ENCODE results near the gene CBY3. TPM values are rescaled to one million over a fixed set of nuclear protein-coding genes. Genes with fewer than 3 reads are reported as not detected.
"Not testable (repeated sequence)": the region's sequence is repeated elsewhere in the genome, so short reads cannot be mapped to it uniquely, and the experiment has no call there.

CBY3 gene
- polyA plus RNA-seq, 1 of the 3 experiments (the other 2 are of a cell fraction) = not detected

DNA sequence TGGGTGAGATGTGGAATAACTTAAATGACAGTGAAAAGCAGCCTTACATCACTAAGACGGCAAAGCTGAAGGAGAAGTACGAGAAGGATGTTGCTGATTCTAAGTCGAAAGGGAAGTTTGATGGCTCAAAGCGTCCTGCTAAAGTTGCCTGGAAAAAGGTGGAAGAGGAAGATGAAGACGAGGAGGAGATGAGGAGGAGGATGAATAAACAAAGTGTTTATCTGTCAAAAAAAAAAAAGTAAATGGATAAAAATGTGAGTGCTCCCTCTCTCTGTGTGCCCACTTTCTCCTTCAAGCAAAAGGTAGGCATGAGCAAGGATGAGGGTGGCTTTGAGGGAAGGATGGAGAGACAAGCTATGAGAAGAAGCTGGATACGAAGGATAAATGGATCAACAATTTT lies 13.7 kb upstream of the CBY3 start:
- Histone ChIP-seq H3F3A (replicated peaks; ENCODE audit: insufficient read depth) (peaks cover 17% of the 10 kb centered on the region), H4K20me1 (ENCODE audit: insufficient read depth) (no peaks in the 10 kb centered on the region; the same call in 1 of the 2 replicates), H3K4me2 (no peak overlapping the region), H3K36me3 (replicated peaks in 1 of 2; ENCODE audit: control insufficient read depth in 1 of 2, insufficient read depth in 2 of 2, low read length in 1 of 2) (no peaks in the 10 kb centered on the region), H3K79me2 (ENCODE audit: insufficient read depth) (peaks cover 26% of the 10 kb centered on the region), H3K9ac (no peak overlapping the region), H3K27me3 (ENCODE audit: insufficient read depth) (no peaks in the 10 kb centered on the region), H2AFZ (ENCODE audit: low read depth) (no peak overlapping the region), H3K9me3 (no peaks in the 10 kb centered on the region), H3K27ac (ENCODE audit: low read depth in 2 of 2, low read length in 1 of 2) (no peak overlapping the region), H3K9me2 (no peaks in the 10 kb centered on the region), H3K4me1 (ENCODE audit: control insufficient read depth in 1 of 2, insufficient read depth in 2 of 2, low read depth in 1 of 2, low read length in 1 of 2) (peaks cover 0 to 4% of the 10 kb centered on the region in 2 experiments; a peak in 1 of 4 replicates), H3K4me3 (ENCODE audit: low read depth in 2 of 2, low read length in 1 of 2) (no peak overlapping the region)
- no peak for DNase-seq
- POLR2A ChIA-PET = no interaction called here
- TF ChIP-seq, protein P1, sequence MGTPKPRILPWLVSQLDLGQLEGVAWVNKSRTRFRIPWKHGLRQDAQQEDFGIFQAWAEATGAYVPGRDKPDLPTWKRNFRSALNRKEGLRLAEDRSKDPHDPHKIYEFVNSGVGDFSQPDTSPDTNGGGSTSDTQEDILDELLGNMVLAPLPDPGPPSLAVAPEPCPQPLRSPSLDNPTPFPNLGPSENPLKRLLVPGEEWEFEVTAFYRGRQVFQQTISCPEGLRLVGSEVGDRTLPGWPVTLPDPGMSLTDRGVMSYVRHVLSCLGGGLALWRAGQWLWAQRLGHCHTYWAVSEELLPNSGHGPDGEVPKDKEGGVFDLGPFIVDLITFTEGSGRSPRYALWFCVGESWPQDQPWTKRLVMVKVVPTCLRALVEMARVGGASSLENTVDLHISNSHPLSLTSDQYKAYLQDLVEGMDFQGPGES (IDR thresholded peaks at IDR 0.05; ENCODE audit: low read depth, low read length) = no peak
- WGBS (ENCODE audit: low lambda C conversion rate) = 97% methylated on average over 6 of the region's 6 CpGs
- CTCF ChIA-PET = interaction anchor here (1.1 to 1.8 kb wide), 2 partner anchors 9 to 107 kb away, joined by 3 to 4 read pairs; no protein-coding TSS in a partner anchor

- DNase-seq; H2AFZ ChIP-seq (ENCODE audit: low read depth); H3K36me3 ChIP-seq (replicated peaks in 1 of 2; ENCODE audit: control insufficient read depth in 1 of 2, insufficient read depth in 2 of 2, low read length in 1 of 2); H3K27me3 ChIP-seq (ENCODE audit: insufficient read depth); H3K4me1 ChIP-seq (ENCODE audit: control insufficient read depth in 1 of 2, insufficient read depth in 2 of 2, low read depth in 1 of 2, low read length in 1 of 2); H3K9me3 ChIP-seq; H3K9me2 ChIP-seq; H3K4me2 ChIP-seq; POLR2A ChIA-PET; H4K20me1 ChIP-seq (ENCODE audit: insufficient read depth); H3K9ac ChIP-seq; H3F3A ChIP-seq (replicated peaks; ENCODE audit: insufficient read depth); H3K4me3 ChIP-seq (ENCODE audit: low read depth in 2 of 2, low read length in 1 of 2); H3K79me2 ChIP-seq (ENCODE audit: insufficient read depth); H3K27ac ChIP-seq (ENCODE audit: low read depth in 2 of 2, low read length in 1 of 2): not testable (repeated sequence)
- 81% methylated on average over 8 of the region's 9 CpGs for WGBS (ENCODE audit: low lambda C conversion rate)
- CTCF ChIA-PET = interaction anchor here (0.9 kb wide), 1 partner anchor 9 kb away, joined by 3 read pairs; the partner anchor contains the start of gene CBY3
Measured at GRCh38 chr5:179689212-179689611, 8.4 kb upstream of the CBY3 start.

GRCh38 chr5:179680014-179680779 lies 637 bp downstream of the CBY3 start:
- ChIA-PET CTCF (interaction anchor here (0.8 to 1.9 kb wide), 6 partner anchors 9 to 122 kb away, joined by 3 to 7 read pairs (median 3); partner anchors contain the start of gene HNRNPH1), POLR2A (interaction anchor here (1.8 kb wide), 1 partner anchor 56 kb away, joined by 6 read pairs; the partner anchor contains the start of gene HNRNPH1)
- peaks cover 3% of the 10 kb centered on the region for H3F3A ChIP-seq (replicated peaks; ENCODE audit: insufficient read depth)
- DNase-seq = no peak
- WGBS (ENCODE audit: low lambda C conversion rate) = 98% methylated on average over 9 of the region's 9 CpGs
- H4K20me1 ChIP-seq (ENCODE audit: insufficient read depth) = no peaks in the 10 kb centered on the region
- peaks cover 8 to 11% of the 10 kb centered on the region in 2 experiments; a peak in 2 of 4 replicates for H3K4me1 ChIP-seq (ENCODE audit: control insufficient read depth in 1 of 2, insufficient read depth in 2 of 2, low read depth in 1 of 2, low read length in 1 of 2)
- H3K27me3 ChIP-seq (ENCODE audit: insufficient read depth) = no peaks in the 10 kb centered on the region
- H3K27ac ChIP-seq (ENCODE audit: low read depth in 2 of 2, low read length in 1 of 2) = no peak overlapping the region
- peaks cover 22% of the 10 kb centered on the region for H3K79me2 ChIP-seq (ENCODE audit: insufficient read depth)
- H3K4me3 ChIP-seq (ENCODE audit: low read depth in 2 of 2, low read length in 1 of 2) = no peak overlapping the region
- TF ChIP-seq, protein P2, sequence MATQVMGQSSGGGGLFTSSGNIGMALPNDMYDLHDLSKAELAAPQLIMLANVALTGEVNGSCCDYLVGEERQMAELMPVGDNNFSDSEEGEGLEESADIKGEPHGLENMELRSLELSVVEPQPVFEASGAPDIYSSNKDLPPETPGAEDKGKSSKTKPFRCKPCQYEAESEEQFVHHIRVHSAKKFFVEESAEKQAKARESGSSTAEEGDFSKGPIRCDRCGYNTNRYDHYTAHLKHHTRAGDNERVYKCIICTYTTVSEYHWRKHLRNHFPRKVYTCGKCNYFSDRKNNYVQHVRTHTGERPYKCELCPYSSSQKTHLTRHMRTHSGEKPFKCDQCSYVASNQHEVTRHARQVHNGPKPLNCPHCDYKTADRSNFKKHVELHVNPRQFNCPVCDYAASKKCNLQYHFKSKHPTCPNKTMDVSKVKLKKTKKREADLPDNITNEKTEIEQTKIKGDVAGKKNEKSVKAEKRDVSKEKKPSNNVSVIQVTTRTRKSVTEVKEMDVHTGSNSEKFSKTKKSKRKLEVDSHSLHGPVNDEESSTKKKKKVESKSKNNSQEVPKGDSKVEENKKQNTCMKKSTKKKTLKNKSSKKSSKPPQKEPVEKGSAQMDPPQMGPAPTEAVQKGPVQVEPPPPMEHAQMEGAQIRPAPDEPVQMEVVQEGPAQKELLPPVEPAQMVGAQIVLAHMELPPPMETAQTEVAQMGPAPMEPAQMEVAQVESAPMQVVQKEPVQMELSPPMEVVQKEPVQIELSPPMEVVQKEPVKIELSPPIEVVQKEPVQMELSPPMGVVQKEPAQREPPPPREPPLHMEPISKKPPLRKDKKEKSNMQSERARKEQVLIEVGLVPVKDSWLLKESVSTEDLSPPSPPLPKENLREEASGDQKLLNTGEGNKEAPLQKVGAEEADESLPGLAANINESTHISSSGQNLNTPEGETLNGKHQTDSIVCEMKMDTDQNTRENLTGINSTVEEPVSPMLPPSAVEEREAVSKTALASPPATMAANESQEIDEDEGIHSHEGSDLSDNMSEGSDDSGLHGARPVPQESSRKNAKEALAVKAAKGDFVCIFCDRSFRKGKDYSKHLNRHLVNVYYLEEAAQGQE (IDR thresholded peaks at IDR 0.05; ENCODE audit: low read depth, low read length) = no peak
- TF ChIP-seq JUND (IDR thresholded peaks at IDR 0.05) (no peak), MEF2A (IDR thresholded peaks at IDR 0.05; ENCODE audit: borderline replicate concordance, low read depth) (no peak), NRF1 (IDR thresholded peaks at IDR 0.05; ENCODE audit: low read depth, low read length) (no peak), NFIC (IDR thresholded peaks at IDR 0.05; ENCODE audit: borderline replicate concordance) (no peak), YY1 (IDR thresholded peaks at IDR 0.05; ENCODE audit: low read depth) (no peak), SMC3 (IDR thresholded peaks at IDR 0.05; ENCODE audit: low read depth, low read length) (no peak), EZH2phosphoT487 (IDR thresholded peaks at IDR 0.05; ENCODE audit: borderline replicate concordance, low read depth) (no peak), TEAD4 (IDR thresholded peaks at IDR 0.05; ENCODE audit: borderline replicate concordance, insufficient read depth) (no peak), RAD21 (IDR thresholded peaks at IDR 0.05; ENCODE audit: low read length) (no peak), FOXJ3 (CRISPR knock-in tag; IDR thresholded peaks at IDR 0.05) (no peak), RXRA (IDR thresholded peaks at IDR 0.05; ENCODE audit: borderline replicate concordance, low read depth) (no peak), CHD2 (IDR thresholded peaks at IDR 0.05; ENCODE audit: low read length, partially characterized antibody) (no peak), TAF1 (IDR thresholded peaks at IDR 0.05; ENCODE audit: borderline replicate concordance, low read depth, low read length) (no peak)
- TF ChIP-seq, protein P1 (IDR thresholded peaks at IDR 0.05; ENCODE audit: low read depth, low read length) = no peak
- no peaks in the 10 kb centered on the region for H3K36me3 ChIP-seq (replicated peaks in 1 of 2; ENCODE audit: control insufficient read depth in 1 of 2, insufficient read depth in 2 of 2, low read length in 1 of 2)
- H3K9ac ChIP-seq = no peak overlapping the region
- no peaks in the 10 kb centered on the region for H3K9me3 ChIP-seq
- H3K4me2 ChIP-seq = no peak overlapping the region
- H3K9me2 ChIP-seq = no peaks in the 10 kb centered on the region
- H2AFZ ChIP-seq (ENCODE audit: low read depth) = no peak overlapping the region
